Lower leg skin (tissue), 4 donors: ENCODE results near the gene EIF3F. TPM values are rescaled to one million over a fixed set of nuclear protein-coding genes. Genes with fewer than 3 reads are reported as not detected.

ENCODE experiments used
- DNase-seq, 2 donors: peaks; one replicate each; pipeline ENCODE4 v3.0.0-alpha.2; 2019; ENCODE audit warnings: low spot score in 2 of 2
- H3K4me3 ChIP-seq: fragments of 200-600 bp; sonication (generic); 2 replicates; pipeline ENCODE4 v1.5.1; 2017; ENCODE audit warnings: mild to moderate bottlenecking, low read depth; ENCODE audit not compliant: poor library complexity, severe bottlenecking
- CTCF ChIP-seq, 3 donors: fragments of 450-650 bp; IDR thresholded peaks; one replicate each; pipeline ENCODE4 v1.5.1; 2016; ENCODE audit warnings: antibody characterized with exemption in 3 of 3, mild to moderate bottlenecking in 3 of 3, moderate library complexity in 2 of 3
- POLR2A ChIP-seq, 2 donors: fragments of 450-650 bp; IDR thresholded peaks; one replicate each; pipeline ENCODE4 v1.6.1; 2016 to 2017; ENCODE audit warnings: antibody characterized with exemption in 2 of 2, mild to moderate bottlenecking in 1 of 2, moderate library complexity in 1 of 2
- WGBS, 2 donors: methylation state at CpG; one replicate each; pipeline ENCODE4 v1.1.5; 2018; 5-methylcytosine and 5-hydroxymethylcytosine counted together
- intact Hi-C: fragments of 100-400 bp; cut with DNase I; formaldehyde crosslinking; loops from one replicate; pipeline ENCODE4 v1.15.0; 2023; ENCODE audit warnings: low total_unique reads
- total RNA-seq, 4 donors: library from RNA; depleted of rRNA; stranded (reverse); fragments of >200 nt; gene quantifications; one replicate each; pipeline ENCODE4 v1.1.0, GENCODE V29; 2016

Gene EIF3F
- total RNA-seq, 4 donors from 2014 or later = 316 to 432 (median 384) TPM

- DNase-seq = no peak
- TF ChIP-seq CTCF (IDR thresholded peaks at IDR 0.05) = no peak
- TF ChIP-seq POLR2A (IDR thresholded peaks at IDR 0.05) = no peak
- no peak overlapping the region for H3K4me3 ChIP-seq
- intact Hi-C loops = no loop called here
Measured at GRCh38 chr11:7967826-7968225, 19.3 kb upstream of the EIF3F start.

- WGBS, 2 donors = 38 to 40% methylated on average over 2 of the region's 2 CpGs
- no peak overlapping the region for H3K4me3 ChIP-seq
- no peak for TF ChIP-seq CTCF (IDR thresholded peaks at IDR 0.05)
- no peak for TF ChIP-seq POLR2A (IDR thresholded peaks at IDR 0.05)
- intact Hi-C loops = no loop called here
- DNase-seq = no peak
Measured at GRCh38 chr11:7968686-7969085, 18.5 kb upstream of the EIF3F start.

GRCh38 chr11:7969756-7970646 is 17.1 kb upstream of the EIF3F start:
- no peak overlapping the region for H3K4me3 ChIP-seq
- intact Hi-C loops = no loop called here
- DNase-seq = no peak
- TF ChIP-seq POLR2A (IDR thresholded peaks at IDR 0.05) (no peak), CTCF (IDR thresholded peaks at IDR 0.05) (no peak)
- WGBS, 2 donors = 62 to 65% methylated on average over 3 of the region's 3 CpGs

GRCh38 chr11:7971846-7972245 is 15.3 kb upstream of the EIF3F start:
- no peak overlapping the region for H3K4me3 ChIP-seq
- no peak for TF ChIP-seq POLR2A (IDR thresholded peaks at IDR 0.05)
- TF ChIP-seq CTCF (IDR thresholded peaks at IDR 0.05) = no peak
- intact Hi-C loops = no loop called here
- DNase-seq = no peak

- TF ChIP-seq CTCF (IDR thresholded peaks at IDR 0.05) (no peak), POLR2A (IDR thresholded peaks at IDR 0.05) (no peak)
- WGBS, 2 donors = 76 to 78% methylated on average over 5 of the region's 5 CpGs
- intact Hi-C loops = no loop called here
- no peak overlapping the region for H3K4me3 ChIP-seq
- no peak for DNase-seq
Measured at GRCh38 chr11:7973011-7973410, 14.1 kb upstream of the EIF3F start.

GRCh38 chr11:7974668-7975067 is 12.5 kb upstream of the EIF3F start:
- DNase-seq = no peak
- 75 to 77% methylated on average over 2 of the region's 2 CpGs for WGBS, 2 donors
- no peak overlapping the region for H3K4me3 ChIP-seq
- TF ChIP-seq POLR2A (IDR thresholded peaks at IDR 0.05) (no peak), CTCF (IDR thresholded peaks at IDR 0.05) (no peak)
- intact Hi-C loops = no loop called here
